HG03103 (cell line): ENCODE results near the gene GRM4.

Experiments
- ATAC-seq: cut with Tn5 transposase; IDR thresholded peaks from one replicate; pipeline ENCODE4 v1.9.1; 2021; ENCODE audit warnings: low read depth; ENCODE audit not compliant: unreplicated experiment

GRM4 gene

GRCh38 chr6:33985947-33986346 lies 159.9 kb downstream of the GRM4 start:
- ATAC-seq: no peak

- ATAC-seq: no peak
Measured at GRCh38 chr6:33985313-33985751, 160.6 kb downstream of the GRM4 start.

GRCh38 chr6:33984466-33985312 lies 161.2 kb downstream of the GRM4 start:
- no peak for ATAC-seq

- ATAC-seq: no peak
Measured at GRCh38 chr6:33983721-33984465, 162.0 kb downstream of the GRM4 start.

- no peak for ATAC-seq
Measured at GRCh38 chr6:33983109-33983716, 162.7 kb downstream of the GRM4 start.

GRCh38 chr6:33981861-33982260 lies 164.0 kb downstream of the GRM4 start:
- no peak for ATAC-seq

- ATAC-seq: no peak
Measured at GRCh38 chr6:33981421-33981820, 164.5 kb downstream of the GRM4 start.

- ATAC-seq: no peak
Measured at GRCh38 chr6:33980176-33981175, 165.4 kb downstream of the GRM4 start.

GRCh38 chr6:33979750-33980149 lies 166.1 kb downstream of the GRM4 start:
- ATAC-seq: no peak

- ATAC-seq: no peak
Measured at GRCh38 chr6:33978412-33979150, 167.3 kb downstream of the GRM4 start.

GRCh38 chr6:33977606-33978411 lies 168.1 kb downstream of the GRM4 start:
- ATAC-seq: no peak

- no peak for ATAC-seq
Measured at GRCh38 chr6:33976437-33977360, 169.2 kb downstream of the GRM4 start.

GRCh38 chr6:33975661-33976436 lies 170.0 kb downstream of the GRM4 start:
- ATAC-seq: no peak

- no peak for ATAC-seq
Measured at GRCh38 chr6:33974471-33974870, 171.4 kb downstream of the GRM4 start.

GRCh38 chr6:33974030-33974429 lies 171.9 kb downstream of the GRM4 start:
- ATAC-seq: no peak

- ATAC-seq: no peak
Measured at GRCh38 chr6:33971580-33971979, 174.3 kb downstream of the GRM4 start.
